ENCODE results near the gene ABCA2. TPM values are rescaled to one million over a fixed set of nuclear protein-coding genes. Genes with fewer than 3 reads are reported as not detected.

Gene ABCA2
- polyA plus RNA-seq, 1 experiment, result 16.0 TPM

GRCh38 chr9:137031904-137032640 is 4.0 kb upstream of the ABCA2 start, which contains the start of gene FUT7:
Gene FUT7, minus strand, starts transcription at chr9:137032088. Its CDS starts 97 bp downstream, at chr9:137031991.
- Histone ChIP-seq H3K27me3 (ENCODE audit: control insufficient read depth, insufficient read depth, low read length) (no peaks in the 10 kb centered on the region), H3K36me3 (ENCODE audit: control insufficient read depth, insufficient read depth, low read length) (no peaks in the 10 kb centered on the region; the same call in 1 of the 2 replicates), H3K4me3 (ENCODE audit: low read depth, low read length) (no peak within 1 kb of the TSS)
- TF ChIP-seq CTCF (IDR thresholded peaks at IDR 0.05; ENCODE audit: insufficient read depth, low read depth, low read length), result no peak
- DNase-seq (ENCODE audit: low read depth), result no peak
- ChIA-PET CTCF (interaction anchor here (0.8 to 8.2 kb wide), 6 partner anchors 11 to 240 kb away, joined by 3 to 118 read pairs (median 4); partner anchors contain the start of gene C8G), POLR2A (no interaction called here)

- Histone ChIP-seq H3K36me3 (ENCODE audit: control insufficient read depth, insufficient read depth, low read length) (no peaks in the 10 kb centered on the region; the same call in 1 of the 2 replicates), H3K27me3 (ENCODE audit: control insufficient read depth, insufficient read depth, low read length) (no peaks in the 10 kb centered on the region), H3K4me3 (ENCODE audit: low read depth, low read length) (no peak overlapping the region)
- ChIA-PET CTCF (interaction anchor here (0.8 to 3.3 kb wide), 20 partner anchors 10 to 248 kb away, joined by 3 to 48 read pairs (median 10); partner anchors contain the start of genes CLIC3, PAXX, RNF224 and TMEM141), POLR2A (no interaction called here)
- TF ChIP-seq CTCF (IDR thresholded peaks at IDR 0.05; ENCODE audit: insufficient read depth, low read depth, low read length), result no peak
- DNase-seq (ENCODE audit: low read depth), result no peak
Measured at GRCh38 chr9:137030538-137031527, 2.8 kb upstream of the ABCA2 start.

GRCh38 chr9:137030006-137030405 is 2.0 kb upstream of the ABCA2 start:
- TF ChIP-seq CTCF (IDR thresholded peaks at IDR 0.05; ENCODE audit: insufficient read depth, low read depth, low read length), result no peak
- Histone ChIP-seq H3K36me3 (ENCODE audit: control insufficient read depth, insufficient read depth, low read length) (no peaks in the 10 kb centered on the region; the same call in 1 of the 2 replicates), H3K4me3 (ENCODE audit: low read depth, low read length) (no peak overlapping the region), H3K27me3 (ENCODE audit: control insufficient read depth, insufficient read depth, low read length) (no peaks in the 10 kb centered on the region)
- ChIA-PET POLR2A (interaction anchor here (0.6 kb wide), 1 partner anchor 183 kb away, joined by 5 read pairs; no protein-coding TSS in a partner anchor), CTCF (interaction anchor here (0.6 to 3.3 kb wide), 51 partner anchors 8 to 258 kb away, joined by 3 to 48 read pairs (median 5); partner anchors contain the start of genes AJM1, CLIC3, MAN1B1 and NPDC1)
- no peak for DNase-seq (ENCODE audit: low read depth)

- no peak for DNase-seq (ENCODE audit: low read depth)
- ChIA-PET POLR2A (interaction anchor here (0.6 kb wide), 1 partner anchor 182 kb away, joined by 5 read pairs; no protein-coding TSS in a partner anchor), CTCF (interaction anchor here (0.6 to 3.3 kb wide), 64 partner anchors 9 to 300 kb away, joined by 3 to 48 read pairs (median 4); partner anchors contain the start of genes AJM1, CLIC3, MAN1B1 and NPDC1)
- Histone ChIP-seq H3K27me3 (ENCODE audit: control insufficient read depth, insufficient read depth, low read length) (no peaks in the 10 kb centered on the region), H3K4me3 (ENCODE audit: low read depth, low read length) (no peak overlapping the region; the same call in 1 of the 2 replicates), H3K36me3 (ENCODE audit: control insufficient read depth, insufficient read depth, low read length) (no peaks in the 10 kb centered on the region; the same call in 1 of the 2 replicates)
- peak; percentile 95 for TF ChIP-seq CTCF (IDR thresholded peaks at IDR 0.05; ENCODE audit: insufficient read depth, low read depth, low read length)
Measured at GRCh38 chr9:137029058-137029936, 1.3 kb upstream of the ABCA2 start.
